NCI-H1436 (cell line): ENCODE measurements around the gene MTURN.
"Not testable (repeated sequence)": the region's sequence is repeated elsewhere in the genome, so short reads cannot be mapped to it uniquely, and the experiment has no call there.

ENCODE experiments used
- DNase-seq: peaks from one replicate; lab custom pipeline; 2025; lab: John Stamatoyannopoulos, UW

MTURN gene

DNA sequence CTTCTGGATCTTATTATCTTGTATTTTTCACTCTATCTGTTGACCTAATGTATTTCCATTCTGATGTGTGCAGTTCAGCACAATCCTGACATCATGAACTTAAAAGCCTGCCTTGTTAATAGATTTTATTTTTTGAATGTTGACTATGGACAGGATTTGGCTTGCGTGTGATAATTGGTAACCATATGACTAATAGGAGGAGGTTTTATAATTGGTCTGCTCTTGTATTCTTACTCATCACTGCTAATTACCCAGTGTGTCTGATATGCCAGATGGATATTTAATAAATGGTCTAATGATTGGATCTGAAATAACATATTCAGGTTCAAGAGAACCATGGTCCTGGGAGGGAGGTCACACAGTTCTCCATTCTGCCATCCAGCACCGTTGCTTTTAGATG, 45.9 kb downstream of the MTURN start:
- DNase-seq = no peak

DNA sequence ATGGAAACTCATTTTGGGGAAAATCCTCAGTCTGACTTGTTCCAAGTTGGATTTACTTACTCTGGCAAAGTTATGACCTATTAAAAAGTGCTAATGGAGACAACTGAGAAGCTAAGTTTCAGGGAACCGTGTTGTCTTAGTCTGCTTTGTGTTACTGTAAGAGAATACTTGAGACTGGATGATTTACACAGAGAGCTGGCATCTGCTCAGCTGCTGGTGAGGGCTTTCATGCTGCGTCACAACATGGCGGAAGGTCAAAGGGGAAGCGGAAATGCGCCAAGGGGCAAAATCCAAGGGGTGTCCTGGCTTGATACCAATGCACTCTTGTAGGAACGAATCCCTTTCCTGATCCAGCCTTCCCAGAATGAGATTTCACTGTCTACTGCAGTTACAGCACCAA, 46.4 kb downstream of the MTURN start:
- no peak for DNase-seq

DNA sequence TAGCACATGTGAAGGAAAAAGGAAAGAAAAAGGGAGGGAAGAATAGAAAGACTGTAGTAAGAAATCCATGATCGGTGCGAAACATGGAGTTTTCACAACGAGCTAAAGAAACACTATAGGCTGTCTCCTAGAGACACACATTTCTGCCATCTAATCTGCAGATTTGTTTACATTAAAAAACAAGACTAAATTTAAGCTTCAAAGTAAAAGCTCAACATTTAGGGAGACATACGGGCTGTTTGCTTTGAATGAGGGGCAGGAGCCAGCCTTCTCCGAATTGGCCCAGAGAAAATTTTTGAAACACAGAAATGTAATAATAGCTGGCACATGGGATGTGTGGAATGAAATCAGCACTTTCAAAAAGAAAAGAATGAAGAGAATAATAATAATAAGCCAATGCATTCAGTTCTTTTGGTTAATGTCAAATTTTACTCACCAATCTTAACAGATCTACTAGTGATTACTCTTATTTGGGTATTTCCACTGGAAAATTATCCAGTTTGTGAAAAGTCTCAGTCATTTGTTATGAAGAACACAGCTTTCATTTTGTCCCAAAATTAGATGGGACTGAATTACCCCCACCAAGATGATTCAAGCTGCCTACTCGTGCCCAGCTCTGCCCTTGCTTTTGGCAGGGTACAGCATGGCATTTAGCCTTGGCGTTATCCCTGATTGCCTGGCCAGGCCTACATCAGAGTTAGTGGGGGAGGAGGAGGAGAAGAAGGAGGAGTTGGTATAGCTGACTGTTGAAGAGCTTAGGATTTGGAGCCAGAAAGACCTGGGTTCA, 47.1 kb downstream of the MTURN start:
- DNase-seq = no peak

DNA sequence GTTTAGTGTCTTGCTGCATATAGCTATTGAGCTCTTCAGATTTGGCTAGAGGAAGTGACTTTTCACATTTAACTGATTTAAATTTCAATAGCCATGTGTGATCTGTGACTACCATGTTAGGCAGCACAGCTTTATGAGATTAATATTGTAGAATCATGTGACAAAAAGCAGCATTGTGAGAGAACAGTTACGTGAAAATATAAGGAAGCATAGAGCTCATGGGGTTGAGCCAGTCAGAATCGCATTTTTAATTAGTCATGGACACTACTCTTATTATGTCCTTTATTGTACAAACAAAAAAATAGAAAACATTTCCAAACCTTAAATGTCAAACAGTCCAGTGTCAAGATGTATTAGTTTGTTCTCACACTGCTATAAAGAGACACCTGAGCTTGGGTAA, 48.0 kb downstream of the MTURN start:
- DNase-seq = no peak

DNA sequence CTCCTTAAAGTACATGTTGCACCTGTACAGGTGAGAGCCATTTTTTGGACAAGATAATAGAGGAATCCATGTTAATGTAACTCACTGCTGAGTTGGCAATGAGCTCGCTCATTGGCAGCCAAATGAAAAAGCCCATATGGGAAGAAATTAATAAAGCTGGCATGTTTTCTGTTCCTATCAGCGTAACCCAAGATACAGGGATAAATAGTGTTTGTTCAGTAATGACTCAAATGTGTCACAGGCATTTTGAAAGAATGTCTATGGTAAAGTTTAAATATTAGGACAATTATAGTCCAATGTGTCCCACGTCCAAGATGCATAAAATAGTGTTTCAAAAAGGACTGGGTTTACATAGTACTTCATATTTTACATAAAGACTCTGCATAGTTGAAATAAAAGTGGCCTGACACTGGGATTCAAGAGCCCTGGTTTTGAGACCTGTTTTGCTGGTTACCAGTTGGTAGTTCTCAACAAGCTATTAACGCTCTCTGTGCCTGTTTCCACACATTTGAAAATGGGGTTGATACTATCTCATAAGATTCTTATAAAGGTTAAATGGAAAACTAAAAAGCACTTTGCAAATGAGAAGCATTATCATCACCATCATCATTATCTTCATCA, 49.1 kb downstream of the MTURN start:
- no peak for DNase-seq

DNA sequence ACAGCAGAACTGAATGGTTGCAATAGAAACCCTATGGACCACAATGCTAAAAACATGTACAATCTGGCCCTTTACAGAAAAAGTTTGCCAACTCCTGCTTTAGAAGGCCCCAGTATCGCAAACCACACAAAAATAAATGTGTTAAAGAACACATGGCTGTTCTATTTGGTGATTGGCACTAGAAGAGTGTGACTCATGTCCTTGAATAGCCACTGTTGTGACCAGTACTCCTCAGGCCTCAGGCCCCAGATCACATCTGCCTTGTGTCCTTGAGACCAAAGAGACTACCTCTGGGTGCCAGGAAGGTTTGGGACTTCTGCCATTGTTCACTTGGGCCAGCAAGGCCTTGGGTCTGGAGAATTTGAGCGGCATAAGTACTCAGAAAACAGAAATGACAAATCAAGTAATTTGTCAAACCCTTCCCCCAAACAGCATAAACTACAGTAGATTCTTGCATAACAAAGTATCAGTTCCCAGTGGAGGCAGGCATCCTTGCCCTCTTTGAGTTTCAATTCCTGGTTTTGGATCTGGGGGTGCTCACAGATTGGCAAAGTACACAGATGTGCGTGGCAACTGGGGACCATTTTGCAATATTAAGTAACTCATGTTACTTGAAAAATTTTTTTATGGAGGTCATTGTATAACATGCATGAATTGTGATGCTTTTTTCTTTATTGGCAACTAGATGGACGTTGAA, 50.2 kb downstream of the MTURN start:
- DNase-seq = no peak

DNA sequence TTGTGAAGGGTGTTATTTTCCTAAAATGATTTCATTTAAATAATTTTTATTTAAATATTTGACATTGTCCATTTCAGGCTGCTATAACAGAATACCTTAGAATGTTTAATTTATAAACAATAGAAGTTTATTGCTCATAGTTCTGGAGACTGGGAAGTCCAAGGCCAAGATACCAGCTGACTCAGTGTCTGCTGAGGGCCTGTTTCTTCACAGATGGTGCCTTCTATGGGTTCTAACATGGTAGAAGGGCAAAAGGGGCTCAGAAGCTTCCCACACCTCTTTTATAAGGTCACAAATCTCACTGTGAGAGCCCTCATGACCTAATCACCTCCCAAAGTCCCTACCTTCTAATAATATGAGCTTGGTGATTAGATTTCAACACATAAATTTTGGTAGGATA, 50.7 kb downstream of the MTURN start:
- DNase-seq = no peak

DNA sequence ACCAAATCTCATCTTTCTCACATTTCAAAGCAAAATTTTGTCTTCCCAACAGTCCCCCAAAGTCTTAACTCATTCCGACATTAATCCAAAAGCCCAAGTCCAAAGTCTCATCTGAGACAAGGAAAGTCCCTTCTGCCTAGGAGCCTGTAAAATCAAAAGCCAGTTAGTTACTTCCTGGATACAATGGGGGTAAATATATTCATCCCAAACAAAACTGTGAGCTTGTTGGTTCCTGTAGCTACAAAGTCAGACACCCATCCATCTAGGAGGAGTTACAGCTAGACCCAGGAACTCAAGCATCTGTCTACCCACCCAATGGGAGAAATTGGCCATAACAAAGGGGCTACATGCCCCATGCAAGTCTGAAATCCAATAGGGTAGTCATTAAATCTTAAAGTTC, 51.9 kb downstream of the MTURN start:
- DNase-seq = no peak

DNA sequence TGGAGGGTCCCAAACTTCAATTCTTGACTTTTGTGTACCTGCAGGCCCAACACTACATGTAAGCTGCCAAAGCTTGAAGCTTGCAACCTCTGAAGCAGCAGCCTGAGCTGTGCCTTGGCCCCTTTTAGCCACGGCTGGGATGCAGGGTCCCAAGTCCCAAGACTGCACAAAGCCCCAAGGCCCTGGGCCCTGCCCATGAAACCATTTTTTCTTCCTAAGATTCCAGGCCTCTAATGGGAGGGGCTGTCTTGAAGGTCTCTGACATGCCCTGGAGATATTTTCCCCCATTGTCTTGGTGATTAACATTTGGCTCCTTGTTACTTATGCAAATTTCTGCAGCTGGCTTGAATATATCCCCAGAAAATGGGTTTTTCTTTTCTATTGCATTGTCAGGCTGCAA, 52.7 kb downstream of the MTURN start:
- no peak for DNase-seq

DNA sequence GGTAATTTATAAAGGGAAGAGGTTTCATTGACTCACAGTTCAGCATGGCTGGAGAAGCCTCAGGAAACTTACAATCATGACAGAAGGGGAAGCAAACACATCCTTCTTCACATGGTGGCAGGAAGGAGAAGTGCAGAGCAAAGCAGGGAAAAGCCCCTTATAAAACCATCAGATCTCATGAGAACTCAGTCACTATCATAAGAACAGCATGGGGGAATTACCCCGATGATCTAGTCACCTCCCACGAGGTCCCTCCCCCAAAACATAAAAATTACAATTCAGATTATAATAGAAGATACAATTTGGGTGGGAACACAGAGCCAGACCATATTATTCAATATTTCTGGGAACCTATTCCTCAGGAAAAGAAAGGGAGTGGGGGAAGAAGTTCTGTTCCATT, 53.6 kb downstream of the MTURN start:
- not testable (repeated sequence) for DNase-seq

DNA sequence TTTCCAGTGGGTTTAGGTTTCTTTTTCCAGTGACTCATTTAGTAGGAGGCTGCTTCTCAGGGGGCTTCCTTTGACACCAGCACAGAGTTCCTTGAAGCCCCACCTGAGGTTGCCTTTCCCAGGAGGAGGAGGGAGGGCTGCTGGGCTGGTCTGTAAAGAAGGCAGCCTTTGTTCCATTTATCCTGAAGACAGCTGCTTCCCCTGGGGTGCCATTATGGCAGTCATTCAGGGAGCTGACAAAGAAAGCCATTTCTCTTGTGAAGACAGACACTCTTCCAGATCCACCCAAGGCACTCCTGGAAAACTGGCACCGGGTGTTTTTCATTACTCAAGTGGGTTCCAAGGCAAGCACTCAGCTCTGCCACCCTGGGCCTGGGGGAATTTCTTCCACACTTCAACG, 54.0 kb downstream of the MTURN start:
- DNase-seq = no peak

DNA sequence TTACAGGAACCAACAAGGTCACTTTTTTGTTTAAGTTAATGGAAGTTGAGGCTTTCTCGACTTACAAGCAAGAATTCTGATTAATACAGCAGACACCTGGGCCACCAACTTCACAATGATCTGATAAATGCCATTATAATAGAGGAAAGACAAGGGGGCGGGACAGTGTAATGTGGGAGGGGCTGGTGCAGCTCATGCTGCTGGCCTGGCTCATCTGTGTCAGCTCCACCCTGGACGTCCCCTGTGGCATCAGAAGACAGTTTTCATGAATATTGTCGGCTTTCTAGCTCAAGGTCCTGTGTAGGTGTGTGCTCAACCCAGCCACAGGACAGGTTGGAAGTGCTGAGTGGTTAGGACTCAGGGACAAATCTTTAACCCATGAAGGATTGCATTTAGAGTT, 57.0 kb downstream of the MTURN start:
- DNase-seq = no peak

DNA sequence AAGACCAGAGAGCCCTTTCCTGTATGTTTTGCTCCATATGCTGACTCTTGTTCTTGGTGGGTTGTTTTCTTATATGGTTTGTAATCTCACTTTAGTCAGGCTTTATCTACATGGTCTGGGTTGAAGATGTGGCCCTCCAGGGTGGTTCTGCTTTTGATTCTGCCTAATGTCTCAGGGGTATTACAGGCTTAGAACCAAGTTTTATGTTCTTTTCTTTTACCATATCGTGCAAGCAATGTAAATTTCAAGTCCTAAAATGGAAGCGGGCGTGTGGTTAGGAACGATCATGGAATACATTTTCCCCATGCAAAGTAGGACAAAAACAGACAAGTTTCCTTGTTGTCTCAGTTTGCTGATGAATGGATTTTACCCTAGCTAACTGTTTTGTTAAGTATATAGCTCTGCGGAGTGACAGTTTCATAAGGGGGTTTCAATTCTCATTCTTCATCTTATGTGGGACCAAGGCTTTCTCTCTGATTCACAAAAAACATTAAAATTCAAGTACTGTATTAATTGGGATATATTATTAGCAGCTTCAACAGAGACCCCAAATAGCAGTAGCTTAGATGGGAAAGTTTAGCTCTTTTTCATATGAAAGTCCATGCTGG, 58.7 kb downstream of the MTURN start:
- no peak for DNase-seq

DNA sequence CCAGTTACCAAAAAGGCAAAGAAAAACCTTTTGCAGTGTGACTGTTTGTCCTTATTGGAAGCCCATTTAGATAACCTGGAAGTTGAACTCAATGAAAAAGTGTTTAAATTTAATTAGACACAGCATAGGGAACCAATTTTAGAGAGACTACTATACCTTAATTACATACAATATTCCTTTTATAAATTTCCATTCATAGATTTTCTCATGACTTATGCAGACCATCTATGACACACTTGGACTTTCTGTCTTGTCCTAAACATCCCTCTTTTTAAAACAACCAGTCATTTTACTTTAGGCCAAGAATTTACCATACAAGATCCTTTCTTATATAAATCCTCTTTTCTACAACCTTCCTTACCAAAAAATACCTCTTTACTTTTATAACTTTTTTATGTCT, 61.6 kb downstream of the MTURN start:
- no peak for DNase-seq

DNA sequence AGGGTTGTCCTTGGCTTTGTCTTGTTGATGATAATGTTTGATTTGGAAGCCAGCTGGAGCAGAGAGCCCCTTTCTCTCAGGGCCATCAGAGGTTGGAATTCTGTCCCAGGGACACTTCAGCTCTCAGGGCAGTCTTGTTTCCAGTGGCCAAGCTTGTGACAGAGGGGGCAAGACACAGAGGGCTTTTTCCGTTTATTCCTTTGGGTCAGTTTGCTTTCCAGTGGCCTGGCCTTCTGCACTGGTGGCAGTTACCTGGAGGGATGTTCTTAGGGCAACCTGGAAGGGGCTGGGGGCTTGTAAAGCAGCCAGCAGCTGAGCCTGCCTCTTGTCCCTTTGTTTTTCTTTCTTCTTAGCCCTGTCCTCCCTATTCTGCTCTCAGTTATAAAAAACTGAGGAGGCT, 62.7 kb downstream of the MTURN start:
- no peak for DNase-seq

DNA sequence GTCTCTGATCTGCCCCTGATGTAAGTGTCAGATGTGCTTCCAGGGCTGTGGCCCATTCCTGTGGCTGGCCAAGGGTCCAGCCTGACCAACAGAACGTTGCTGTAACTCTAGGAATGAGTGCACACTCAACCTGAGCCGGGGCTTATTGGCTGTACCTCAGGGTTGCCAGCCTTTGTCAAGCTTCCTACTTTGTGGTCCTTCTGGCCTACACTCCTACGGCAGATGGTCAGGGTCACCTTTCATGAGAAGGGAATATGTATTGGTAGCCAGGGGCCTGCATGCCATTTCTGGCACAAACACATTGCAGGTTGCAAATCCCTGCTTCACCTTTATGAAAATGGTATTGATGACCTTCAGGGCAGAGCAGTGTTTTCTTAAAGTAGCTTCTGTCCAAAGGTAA, 64.5 kb downstream of the MTURN start:
- no peak for DNase-seq

DNA sequence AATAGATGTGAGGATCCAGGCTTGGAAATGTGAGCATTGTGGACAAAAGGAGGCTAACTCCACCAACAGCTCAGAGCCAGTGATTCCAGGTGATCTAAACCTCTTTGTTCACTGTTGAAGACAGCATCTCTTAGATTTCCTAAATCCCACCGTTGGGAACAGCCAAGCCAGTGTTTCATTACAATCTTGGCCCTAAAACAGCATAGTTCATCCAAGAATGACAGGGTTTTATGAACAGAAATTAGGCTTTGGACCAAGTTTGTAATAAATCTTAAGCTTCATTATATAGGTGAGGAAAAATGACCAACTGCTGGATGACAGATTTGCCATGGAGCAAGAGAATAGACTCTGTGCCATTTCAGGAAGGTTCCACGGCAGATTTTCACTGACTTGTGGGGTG, 65.8 kb downstream of the MTURN start:
- DNase-seq = no peak

DNA sequence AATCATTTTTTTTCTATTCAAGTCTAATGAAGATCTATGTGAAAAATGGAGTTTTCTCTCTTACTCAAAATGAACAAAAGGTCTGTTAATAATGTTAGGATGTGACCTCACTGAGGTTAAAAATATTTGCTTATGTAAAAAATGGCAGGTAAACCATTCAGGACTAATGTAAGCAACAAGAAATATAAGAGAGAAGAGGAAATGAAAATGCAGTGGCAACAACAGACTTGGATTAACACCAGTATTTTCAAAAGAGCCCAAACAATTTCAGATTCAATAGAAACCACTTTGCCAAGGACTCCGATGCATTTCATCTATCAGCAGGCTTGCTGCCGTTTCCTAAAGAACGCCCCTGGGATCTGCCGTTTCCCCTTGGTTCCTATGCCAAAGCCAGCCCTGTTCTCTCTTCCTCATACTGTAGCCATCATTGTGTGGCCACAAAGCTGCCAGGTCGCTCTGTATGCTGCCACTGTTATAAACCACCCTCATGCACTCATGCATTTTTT, 66.4 kb downstream of the MTURN start:
- DNase-seq = no peak

DNA sequence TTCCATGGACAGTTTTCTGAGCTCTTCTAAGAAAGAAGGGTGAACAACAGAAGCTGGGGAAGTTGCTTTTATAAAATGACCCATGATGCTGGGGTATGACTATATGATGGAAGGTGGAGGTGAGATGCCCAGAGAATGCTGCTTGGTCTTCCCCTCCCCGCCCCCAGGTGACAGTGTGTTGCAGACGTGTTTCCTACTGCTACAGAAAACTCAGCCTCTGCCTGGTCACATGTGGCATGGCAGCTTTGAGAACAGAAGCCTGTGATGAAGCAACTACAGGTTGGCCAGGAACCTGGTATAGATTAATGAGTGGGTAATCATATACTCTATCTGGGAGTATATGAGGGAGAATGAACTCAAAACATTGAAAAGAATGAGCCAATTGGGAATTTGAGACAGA, 67.1 kb downstream of the MTURN start:
- no peak for DNase-seq

DNA sequence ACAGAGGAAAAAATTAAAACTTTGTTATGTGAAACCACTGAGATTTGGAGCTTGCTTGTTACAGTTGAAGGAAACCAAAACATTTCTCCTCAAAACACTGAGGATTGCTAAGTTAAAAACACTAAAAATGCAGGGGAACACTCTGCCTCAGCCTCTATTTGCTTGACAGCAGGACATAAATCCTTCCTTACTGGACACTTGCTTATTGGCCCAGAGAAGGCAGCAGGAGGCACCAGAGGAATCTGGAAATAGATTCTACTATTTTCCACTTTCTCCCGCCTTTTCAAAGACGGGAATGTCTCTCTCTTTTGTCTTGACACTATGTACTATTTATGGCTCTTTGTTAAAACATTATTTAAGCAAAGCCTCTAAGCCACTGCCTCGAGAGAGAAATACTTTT, 67.9 kb downstream of the MTURN start:
- DNase-seq = no peak

DNA sequence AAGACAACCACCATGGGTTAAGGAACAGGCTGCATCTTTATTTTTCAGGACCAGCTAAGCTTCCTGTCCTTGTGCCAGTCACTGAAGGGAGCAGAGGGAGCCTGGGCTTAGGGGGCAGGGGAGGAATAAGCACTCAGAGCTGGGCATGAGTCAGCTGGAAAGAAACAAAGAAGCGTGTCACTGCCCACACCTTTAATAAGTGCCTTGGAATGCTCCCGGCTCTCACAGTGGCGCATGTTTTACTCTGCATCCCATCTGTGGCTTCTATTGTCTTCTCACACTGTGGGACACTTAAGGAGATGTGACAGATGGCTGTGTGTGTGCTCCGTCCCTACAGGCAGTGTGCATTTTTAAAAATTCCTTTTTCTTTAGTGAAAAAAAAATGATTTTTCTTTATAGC, 71.7 kb downstream of the MTURN start:
- no peak for DNase-seq

DNA sequence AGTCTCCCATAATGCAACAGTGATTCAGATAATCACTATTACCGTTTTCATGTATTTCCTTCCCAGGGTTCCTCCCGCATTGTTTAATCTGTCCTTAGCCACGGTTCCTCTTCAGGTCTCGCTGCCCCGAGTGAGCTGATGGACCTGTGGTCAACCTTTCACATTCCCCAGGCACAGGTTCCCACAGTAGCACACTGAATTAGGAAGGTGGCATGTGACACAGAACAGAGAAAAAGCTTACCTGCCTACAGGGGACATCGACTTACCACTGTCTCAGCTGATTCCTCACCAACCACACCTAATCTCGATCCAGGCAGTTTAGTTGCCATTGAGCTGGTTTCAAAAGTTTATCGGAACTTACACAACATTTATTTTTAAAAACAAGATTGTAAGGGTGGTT, 72.2 kb downstream of the MTURN start:
- DNase-seq = no peak

DNA sequence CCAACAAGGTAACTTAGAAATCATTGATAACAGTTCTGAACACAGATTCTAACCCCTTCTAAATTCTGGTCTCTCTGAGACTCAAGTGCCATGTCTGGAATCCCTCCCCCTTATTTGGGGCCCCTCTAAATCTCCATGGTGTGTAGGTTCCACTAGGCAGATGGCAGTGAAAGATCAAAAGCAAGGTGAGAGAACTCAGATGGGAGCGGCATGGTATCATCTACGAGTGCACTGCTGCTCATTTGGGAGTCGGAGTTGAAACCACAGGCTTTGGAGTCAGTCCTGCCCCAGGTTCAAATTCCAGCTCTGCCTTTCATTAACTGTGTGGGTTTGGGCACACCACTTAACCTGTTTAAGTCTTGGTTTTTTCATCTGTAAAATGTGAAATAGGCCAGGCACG, 72.6 kb downstream of the MTURN start:
- no peak for DNase-seq
